Adrenal gland (tissue), 12 donors: ENCODE results near the gene STOML3. TPM values are rescaled to one million over a fixed set of nuclear protein-coding genes. Genes with fewer than 3 reads are reported as not detected.

Experiments
- DNase-seq, 7 donors: peaks; one replicate each; pipeline ENCODE4 v3.0.0-alpha.2; 2019 to 2020
- H3K27ac ChIP-seq, 5 donors: fragments of 200-600 bp; sonication (generic) in 4 of 5; 1 replicate in 3 of 5; 2 replicates in 2 of 5; pipeline versions ENCODE4 v1.5.1 to v1.8.0; 2016 to 2020; ENCODE audit warnings: mild to moderate bottlenecking in 1 of 5
- H3K27me3 ChIP-seq: fragments of 200-600 bp; 2 replicates; pipeline ENCODE4 v1.8.0; 2021
- H3K36me3 ChIP-seq, 2 donors: fragments of 200-600 bp; replicated peaks in 1 of 2; 1 replicate in 1 of 2; 2 replicates in 1 of 2; pipeline versions ENCODE4 v1.5.1 to v1.8.0; 2018 to 2022
- H3K4me1 ChIP-seq, 2 donors: fragments of 200-600 bp; replicated peaks in 1 of 2; 1 replicate in 1 of 2; 2 replicates in 1 of 2; pipeline versions ENCODE4 v1.5.1 to v1.8.0; 2018 to 2021
- H3K4me3 ChIP-seq, 4 donors: fragments of 200-600 bp; sonication (generic) in 3 of 4; one replicate each; pipeline ENCODE4 v1.5.1; 2016 to 2018
- H3K9me3 ChIP-seq, 3 donors: fragments of 200-600 bp; sonication (generic) in 1 of 3; replicated peaks in 1 of 3; 1 replicate in 2 of 3; 2 replicates in 1 of 3; pipeline versions ENCODE4 v1.5.1 to v1.8.0; 2016 to 2021
- POLR2A ChIP-seq, 2 donors: fragments of 450-650 bp; IDR thresholded peaks; one replicate each; pipeline ENCODE4 v1.6.1; 2017; ENCODE audit warnings: antibody characterized with exemption in 2 of 2, mild to moderate bottlenecking in 2 of 2, moderate library complexity in 1 of 2
- WGBS, 4 donors: extraction: QIAGEN DNeasy Blood & Tissue Kit in 2 of 4; methylation state at CpG; one replicate each; pipeline versions ENCODE4 v1.1.5 to v1.1.7; 2013 to 2017; 5-methylcytosine and 5-hydroxymethylcytosine counted together
- intact Hi-C, 2 donors: fragments of 100-400 bp; cut with DNase I; formaldehyde crosslinking; loops; one replicate each; pipeline versions ENCODE4 v1.14.1 to v1.15.0; 2022 to 2023
- polyA plus RNA-seq, 3 donors: library from polyadenylated mRNA; stranded (reverse); fragments of 200-250 nt in 2 of 3; fragments of 350-450 nt in 1 of 3; fragmentation: Illumina TruSeq in 1 of 3; extraction: RNeasy Lipid Tissue Mini Kit (QIAGEN cat#74804) in 1 of 3; gene quantifications; one replicate each; pipeline ENCODE4 v1.2.3, GENCODE V29; 2013 to 2014
- total RNA-seq, 9 donors: library from RNA; depleted of rRNA in 4 of 9; stranded (reverse); fragments of >200 nt in 4 of 9; fragments of 120-200 nt in 1 of 9; fragmentation: NEBNext Ultra II Directional in 1 of 9; extraction: Animal tissue kit (Norgen Biotek cat#: 25700) in 1 of 9; gene quantifications; one replicate each; pipeline versions ENCODE4 v1.1.0 to v1.2.4, GENCODE V29; 2013 to 2023
- TF ChIP-seq, protein P1 (sequence below), 6 experiments: fragments of 450-650 bp in 4 of 6; fragments of 200-600 bp in 2 of 6; sonication (generic) in 1 of 6; IDR thresholded peaks; 1 replicate in 5 of 6; 2 replicates in 1 of 6; pipeline versions ENCODE4 v1.5.1 to v1.8.0; 2016 to 2021; ENCODE audit warnings: antibody characterized with exemption in 6 of 6, mild to moderate bottlenecking in 2 of 6, moderate library complexity in 1 of 6
- donor health status: healthy with polysubstance abuse.
- donor health status: Bipolar disorder and iron deficiency.
- donor health status: DM: yes; HTN: yes; CAD: no.
- donor health status: DM: no; HTN: no; CAD: no.
- donor health status: DM: no; HTN: no; CAD: no.
- donor health status: DM: yes; HTN: yes; CAD: no.

The STOML3 gene
- total and polyA plus RNA-seq, 12 donors, result 0.06 TPM; not detected in 11

DNA sequence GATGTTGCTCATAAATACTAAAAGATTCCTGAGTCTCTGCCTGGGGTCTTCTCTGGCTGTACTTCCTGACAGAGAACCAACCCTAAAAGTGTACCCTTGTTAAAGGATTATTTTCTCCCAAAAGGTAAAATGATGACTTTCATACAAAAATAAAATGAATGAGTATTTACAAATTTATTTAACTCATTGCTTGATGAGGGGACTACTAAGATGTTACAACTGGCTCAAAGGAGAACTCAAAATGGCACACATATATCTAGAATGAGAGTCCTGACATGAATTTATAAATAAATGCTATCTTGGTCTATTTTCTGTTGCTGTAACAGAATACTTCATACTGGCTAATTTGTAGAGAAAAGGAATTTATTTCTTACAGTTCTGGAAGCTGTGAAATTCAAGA, 30.5 kb downstream of the STOML3 start:
- Histone ChIP-seq H3K9me3 (no peaks in the 10 kb centered on the region), H3K36me3 (no peaks in the 10 kb centered on the region), H3K27me3 (no peaks in the 10 kb centered on the region), H3K4me1 (no peaks in the 10 kb centered on the region), H3K4me3 (no peak overlapping the region), H3K27ac (no peak overlapping the region)
- DNase-seq, result no peak
- TF ChIP-seq POLR2A (IDR thresholded peaks at IDR 0.05), result no peak
- TF ChIP-seq, protein P1, sequence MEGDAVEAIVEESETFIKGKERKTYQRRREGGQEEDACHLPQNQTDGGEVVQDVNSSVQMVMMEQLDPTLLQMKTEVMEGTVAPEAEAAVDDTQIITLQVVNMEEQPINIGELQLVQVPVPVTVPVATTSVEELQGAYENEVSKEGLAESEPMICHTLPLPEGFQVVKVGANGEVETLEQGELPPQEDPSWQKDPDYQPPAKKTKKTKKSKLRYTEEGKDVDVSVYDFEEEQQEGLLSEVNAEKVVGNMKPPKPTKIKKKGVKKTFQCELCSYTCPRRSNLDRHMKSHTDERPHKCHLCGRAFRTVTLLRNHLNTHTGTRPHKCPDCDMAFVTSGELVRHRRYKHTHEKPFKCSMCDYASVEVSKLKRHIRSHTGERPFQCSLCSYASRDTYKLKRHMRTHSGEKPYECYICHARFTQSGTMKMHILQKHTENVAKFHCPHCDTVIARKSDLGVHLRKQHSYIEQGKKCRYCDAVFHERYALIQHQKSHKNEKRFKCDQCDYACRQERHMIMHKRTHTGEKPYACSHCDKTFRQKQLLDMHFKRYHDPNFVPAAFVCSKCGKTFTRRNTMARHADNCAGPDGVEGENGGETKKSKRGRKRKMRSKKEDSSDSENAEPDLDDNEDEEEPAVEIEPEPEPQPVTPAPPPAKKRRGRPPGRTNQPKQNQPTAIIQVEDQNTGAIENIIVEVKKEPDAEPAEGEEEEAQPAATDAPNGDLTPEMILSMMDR (IDR thresholded peaks at IDR 0.05), result no peak
- intact Hi-C loops, result no loop called here

DNA sequence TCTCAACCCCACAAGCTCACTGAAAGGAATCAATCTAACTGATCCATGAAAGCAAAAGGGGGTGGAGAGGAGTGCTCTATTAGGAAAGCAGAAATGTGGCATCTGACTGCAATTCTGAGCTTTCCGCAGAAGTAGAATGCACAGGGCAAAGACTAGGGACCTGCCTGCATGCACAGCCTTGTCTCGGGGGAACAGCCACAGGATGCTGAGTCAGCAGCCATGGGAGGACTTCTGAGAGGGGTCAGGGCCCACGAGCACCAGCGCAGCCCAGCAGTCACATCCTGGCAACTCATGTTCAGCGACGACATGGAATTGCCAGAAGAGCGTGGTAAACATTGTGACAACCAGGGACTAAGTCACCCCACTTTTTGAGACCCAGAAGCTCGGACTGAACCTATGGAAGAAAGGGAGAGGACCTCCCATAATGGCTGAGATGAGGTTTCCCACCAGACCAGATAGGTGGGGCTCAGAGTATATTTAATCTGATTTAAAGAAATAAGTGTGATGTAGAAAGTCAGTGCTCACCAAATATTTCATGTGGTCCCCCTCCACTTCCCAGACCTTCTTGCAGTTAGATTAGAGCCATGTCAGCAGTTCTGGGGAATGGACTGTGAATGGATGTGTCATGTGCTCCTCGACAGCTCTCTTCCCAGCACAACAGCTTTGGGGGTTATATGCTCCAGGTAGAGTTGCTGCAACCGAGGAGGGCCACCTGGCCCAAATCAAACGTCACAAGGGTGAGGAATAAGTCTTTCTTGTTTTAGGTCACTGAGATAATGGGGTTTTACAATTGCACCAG, 32.6 kb downstream of the STOML3 start:
- H3K4me3 ChIP-seq, result no peak overlapping the region
- no peaks in the 10 kb centered on the region for H3K27me3 ChIP-seq
- intact Hi-C loops, result no loop called here
- H3K36me3 ChIP-seq, result no peaks in the 10 kb centered on the region
- H3K9me3 ChIP-seq, result no peaks in the 10 kb centered on the region
- no peak for DNase-seq
- no peak for TF ChIP-seq POLR2A (IDR thresholded peaks at IDR 0.05)
- TF ChIP-seq, protein P1 (IDR thresholded peaks at IDR 0.05), result no peak
- WGBS, 4 donors, result 66 to 84% (median 80%) methylated on average over 6 to 11 of the region's 11 CpGs
- H3K27ac ChIP-seq, result no peak overlapping the region
- H3K4me1 ChIP-seq, result no peaks in the 10 kb centered on the region

DNA sequence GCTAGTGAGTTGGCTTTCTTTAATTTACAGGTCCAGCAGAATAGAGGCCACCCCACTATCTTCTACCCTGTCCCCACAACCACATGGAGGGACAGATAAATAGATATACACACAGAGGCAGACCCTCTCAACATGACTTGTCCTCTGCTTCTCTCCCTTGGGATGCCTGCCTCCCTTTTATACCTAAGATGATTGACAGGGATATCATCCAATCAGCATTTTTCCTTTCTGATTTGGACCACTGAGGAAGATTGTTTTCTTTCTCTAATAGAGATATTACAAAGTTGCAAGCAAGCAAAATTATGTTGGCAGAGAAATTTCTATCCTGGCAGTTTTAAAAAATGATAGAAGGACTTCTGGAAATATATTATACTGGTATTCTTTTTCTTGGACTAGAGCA, 35.8 kb downstream of the STOML3 start:
- no peaks in the 10 kb centered on the region for H3K27me3 ChIP-seq
- no peak overlapping the region for H3K4me3 ChIP-seq
- no peaks in the 10 kb centered on the region for H3K4me1 ChIP-seq
- TF ChIP-seq POLR2A (IDR thresholded peaks at IDR 0.05), result no peak
- DNase-seq, result no peak
- intact Hi-C loops, result no loop called here
- no peak overlapping the region for H3K27ac ChIP-seq
- no peaks in the 10 kb centered on the region for H3K36me3 ChIP-seq
- no peaks in the 10 kb centered on the region for H3K9me3 ChIP-seq

DNA sequence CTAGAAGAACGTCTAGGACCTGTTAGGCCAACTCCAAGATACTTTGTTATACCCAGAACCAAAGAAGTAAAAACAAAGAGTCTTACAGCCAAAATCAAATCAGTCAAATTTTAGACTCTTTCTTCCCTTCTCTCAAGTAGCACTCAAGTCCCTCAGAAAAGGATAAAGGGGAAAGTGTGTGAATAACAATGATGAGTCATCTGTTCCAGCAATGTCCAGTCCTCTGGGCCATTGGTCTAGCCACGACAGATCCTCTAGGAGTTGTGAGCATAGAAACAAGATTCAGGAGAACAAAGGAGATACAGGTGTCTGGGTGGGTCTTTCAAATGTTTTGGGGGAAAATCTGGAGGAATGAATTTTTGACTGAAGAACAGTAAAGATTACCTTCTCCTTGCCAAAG, 36.3 kb downstream of the STOML3 start:
- H3K4me3 ChIP-seq, result no peak overlapping the region
- no peak overlapping the region for H3K27ac ChIP-seq
- WGBS, 4 donors, result 53 to 64% (median 62%) methylated on average over 2 of the region's 2 CpGs
- no peaks in the 10 kb centered on the region for H3K4me1 ChIP-seq
- intact Hi-C loops, result no loop called here
- no peak for TF ChIP-seq POLR2A (IDR thresholded peaks at IDR 0.05)
- TF ChIP-seq, protein P1 (IDR thresholded peaks at IDR 0.05), result no peak
- no peaks in the 10 kb centered on the region for H3K9me3 ChIP-seq
- H3K36me3 ChIP-seq, result no peaks in the 10 kb centered on the region
- H3K27me3 ChIP-seq, result no peaks in the 10 kb centered on the region
- no peak for DNase-seq

DNA sequence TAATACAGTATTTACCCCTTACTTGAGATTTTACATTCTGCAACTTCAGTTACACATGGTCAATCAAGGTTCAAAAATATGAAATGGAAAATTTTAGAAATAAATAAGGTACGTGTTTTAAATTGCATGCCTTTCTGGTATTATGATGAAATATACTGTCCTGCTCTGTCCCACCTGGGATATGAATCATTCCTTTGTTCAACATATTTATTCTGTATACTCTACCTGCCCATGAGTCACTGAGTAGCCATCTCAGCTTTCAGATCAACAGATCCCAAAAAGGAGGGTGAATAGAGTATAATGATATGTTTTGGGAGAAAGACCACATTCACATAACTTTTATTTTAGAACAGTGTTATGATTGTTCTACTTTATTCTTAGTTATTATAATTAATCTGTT, 37.8 kb downstream of the STOML3 start:
- no peaks in the 10 kb centered on the region for H3K36me3 ChIP-seq
- no peaks in the 10 kb centered on the region for H3K9me3 ChIP-seq
- no peak overlapping the region for H3K4me3 ChIP-seq
- H3K27me3 ChIP-seq, result no peaks in the 10 kb centered on the region
- TF ChIP-seq, protein P1 (IDR thresholded peaks at IDR 0.05), result no peak
- no peaks in the 10 kb centered on the region for H3K4me1 ChIP-seq
- no peak for DNase-seq
- intact Hi-C loops, result no loop called here
- no peak overlapping the region for H3K27ac ChIP-seq
- 67 to 90% (median 87%) methylated on average over 1 of the region's 1 CpG for WGBS, 4 donors
